Parathyroid adenoma (tissue), 2 donors: Measurements from ENCODE around the gene CTNND1.

Experiments used
- H2AFZ ChIP-seq: fragments of 300-600 bp; sonication (generic); one replicate; pipeline ENCODE4 v1.7.0; 2017; ENCODE audit warnings: antibody characterized with exemption, mild to moderate bottlenecking
- H3K27ac ChIP-seq: fragments of 300-600 bp; sonication (generic); one replicate; pipeline ENCODE4 v1.7.0; 2017
- H3K27me3 ChIP-seq: fragments of 300-600 bp; sonication (generic); one replicate; pipeline ENCODE4 v1.7.0; 2017; ENCODE audit warnings: low read length; ENCODE audit not compliant: control insufficient read depth, insufficient read depth
- H3K36me3 ChIP-seq: fragments of 300-600 bp; sonication (generic); one replicate; pipeline ENCODE4 v1.7.0; 2017; ENCODE audit warnings: low read length; ENCODE audit not compliant: control insufficient read depth, insufficient read depth
- H3K4me1 ChIP-seq: fragments of 300-600 bp; sonication (generic); one replicate; pipeline ENCODE4 v1.7.0; 2017; ENCODE audit warnings: control low read depth
- H3K4me2 ChIP-seq: fragments of 300-600 bp; sonication (generic); one replicate; pipeline ENCODE4 v1.7.0; 2017; ENCODE audit warnings: low read length
- H3K4me3 ChIP-seq: fragments of 300-600 bp; sonication (generic); one replicate; pipeline ENCODE4 v1.7.0; 2017; ENCODE audit warnings: low read depth, low read length
- H3K79me2 ChIP-seq: fragments of 300-600 bp; sonication (generic); one replicate; pipeline ENCODE4 v1.7.0; 2017; ENCODE audit warnings: control low read depth
- H3K9ac ChIP-seq: fragments of 300-600 bp; sonication (generic); one replicate; pipeline ENCODE4 v1.7.0; 2017; ENCODE audit warnings: mild to moderate bottlenecking
- H3K9me3 ChIP-seq: fragments of 300-600 bp; sonication (generic); one replicate; pipeline ENCODE4 v1.7.0; 2017; ENCODE audit warnings: low read length; ENCODE audit not compliant: control insufficient read depth
- TF ChIP-seq, protein P1 (sequence below): fragments of 300-600 bp; sonication (generic); IDR thresholded peaks from one replicate; pipeline ENCODE4 v1.7.0; 2017; ENCODE audit warnings: antibody characterized with exemption, mild to moderate bottlenecking
- donor health status: primary hyperparathyroidism.

Gene CTNND1

DNA sequence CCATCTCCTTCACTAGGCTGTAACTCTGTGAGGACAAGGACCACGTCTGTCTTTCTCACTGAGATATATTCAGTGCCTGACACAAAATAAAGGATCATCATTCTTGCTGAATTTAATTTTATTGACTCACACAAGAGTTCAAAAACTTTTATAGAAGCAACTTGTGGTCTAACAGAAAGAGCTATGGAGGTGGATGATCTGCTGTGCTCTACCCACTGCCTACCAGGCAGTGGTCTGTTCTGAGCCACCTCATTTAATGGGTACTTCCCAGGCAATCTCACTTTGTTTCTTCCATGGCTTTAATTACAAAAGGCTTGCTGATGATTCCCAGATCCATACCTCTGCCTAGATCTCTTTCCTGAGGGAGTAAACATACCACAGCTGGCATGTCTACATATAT is 14.7 kb upstream of the CTNND1 start:
- Histone ChIP-seq H3K4me2 (no peak overlapping the region), H3K79me2 (no peaks in the 10 kb centered on the region), H3K4me3 (no peak overlapping the region), H3K9ac (no peak overlapping the region), H3K27ac (no peak overlapping the region), H3K9me3 (no peaks in the 10 kb centered on the region), H3K36me3 (no peaks in the 10 kb centered on the region), H3K4me1 (peaks cover under 1% of the 10 kb centered on the region), H2AFZ (no peak overlapping the region), H3K27me3 (no peaks in the 10 kb centered on the region)
- TF ChIP-seq, protein P1, sequence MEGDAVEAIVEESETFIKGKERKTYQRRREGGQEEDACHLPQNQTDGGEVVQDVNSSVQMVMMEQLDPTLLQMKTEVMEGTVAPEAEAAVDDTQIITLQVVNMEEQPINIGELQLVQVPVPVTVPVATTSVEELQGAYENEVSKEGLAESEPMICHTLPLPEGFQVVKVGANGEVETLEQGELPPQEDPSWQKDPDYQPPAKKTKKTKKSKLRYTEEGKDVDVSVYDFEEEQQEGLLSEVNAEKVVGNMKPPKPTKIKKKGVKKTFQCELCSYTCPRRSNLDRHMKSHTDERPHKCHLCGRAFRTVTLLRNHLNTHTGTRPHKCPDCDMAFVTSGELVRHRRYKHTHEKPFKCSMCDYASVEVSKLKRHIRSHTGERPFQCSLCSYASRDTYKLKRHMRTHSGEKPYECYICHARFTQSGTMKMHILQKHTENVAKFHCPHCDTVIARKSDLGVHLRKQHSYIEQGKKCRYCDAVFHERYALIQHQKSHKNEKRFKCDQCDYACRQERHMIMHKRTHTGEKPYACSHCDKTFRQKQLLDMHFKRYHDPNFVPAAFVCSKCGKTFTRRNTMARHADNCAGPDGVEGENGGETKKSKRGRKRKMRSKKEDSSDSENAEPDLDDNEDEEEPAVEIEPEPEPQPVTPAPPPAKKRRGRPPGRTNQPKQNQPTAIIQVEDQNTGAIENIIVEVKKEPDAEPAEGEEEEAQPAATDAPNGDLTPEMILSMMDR: no peak

DNA sequence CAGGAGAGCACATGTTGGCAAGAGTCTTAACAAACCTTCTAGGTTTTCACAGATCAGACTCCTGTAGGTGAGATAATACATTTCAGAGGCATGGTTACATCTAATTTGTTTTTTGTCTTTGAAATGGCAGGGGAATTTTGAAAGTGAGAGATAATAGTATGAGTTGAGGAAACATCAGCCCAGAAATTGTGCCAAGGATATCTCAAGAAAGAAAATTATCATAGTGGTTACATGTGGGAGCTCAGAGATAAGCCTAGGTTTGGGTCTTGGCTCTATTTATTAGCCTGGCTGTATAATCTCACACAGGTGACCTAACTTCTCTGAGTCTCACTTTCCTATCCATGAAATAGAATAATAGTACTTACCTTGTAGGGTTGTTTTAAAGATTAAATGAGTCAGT is 10.4 kb upstream of the CTNND1 start:
- H3K36me3 ChIP-seq: no peaks in the 10 kb centered on the region
- H3K4me3 ChIP-seq: no peak overlapping the region
- H3K27ac ChIP-seq: no peak overlapping the region
- TF ChIP-seq, protein P1: no peak
- H3K27me3 ChIP-seq: no peaks in the 10 kb centered on the region
- H3K9me3 ChIP-seq: no peaks in the 10 kb centered on the region
- H3K4me1 ChIP-seq: peaks cover 2% of the 10 kb centered on the region
- no peaks in the 10 kb centered on the region for H3K79me2 ChIP-seq
- no peak overlapping the region for H2AFZ ChIP-seq
- no peak overlapping the region for H3K9ac ChIP-seq
- no peak overlapping the region for H3K4me2 ChIP-seq

DNA sequence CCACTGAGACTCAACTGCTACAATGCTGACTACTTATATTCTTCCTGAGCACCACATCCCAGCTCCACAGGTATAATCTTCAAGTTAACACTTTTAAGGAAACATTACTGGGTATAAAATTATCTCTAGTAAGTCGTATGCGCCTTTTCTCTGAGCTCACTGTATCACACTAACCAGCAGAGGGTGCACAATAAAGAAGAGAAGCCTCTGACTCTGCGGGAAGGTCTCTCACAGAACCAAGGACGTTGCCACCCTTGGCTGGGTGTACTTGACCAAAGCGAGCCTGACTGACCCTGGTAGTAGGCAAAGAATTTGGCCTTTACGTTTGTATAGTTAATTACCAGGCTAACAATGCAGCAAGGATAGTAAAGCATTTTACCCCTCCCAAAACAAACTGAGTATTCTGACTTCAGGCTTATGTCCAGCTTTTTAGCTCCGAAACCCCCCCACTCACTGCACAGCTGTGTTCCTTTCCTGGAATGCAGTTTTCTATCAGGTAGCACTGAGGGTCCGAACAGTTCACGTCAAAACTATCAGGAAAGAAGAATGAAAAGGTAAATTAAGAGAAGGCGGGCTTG is 9.8 kb upstream of the CTNND1 start, which contains the start of gene BTBD18:
Gene BTBD18, minus strand, starts transcription at position 144 of the 578 bp plus-strand sequence. CDS start 631 bp downstream, outside the sequence.
- H2AFZ ChIP-seq: no peak within 1 kb of the TSS
- no peak within 1 kb of the TSS for H3K4me2 ChIP-seq
- H3K9ac ChIP-seq: no peak within 1 kb of the TSS
- H3K27ac ChIP-seq: no peak within 1 kb of the TSS
- H3K79me2 ChIP-seq: no peaks in the 10 kb centered on the region
- no peak within 1 kb of the TSS for H3K4me3 ChIP-seq
- peaks cover 2% of the 10 kb centered on the region for H3K4me1 ChIP-seq
- H3K27me3 ChIP-seq: no peaks in the 10 kb centered on the region
- TF ChIP-seq, protein P1: peak; percentile 31
- H3K9me3 ChIP-seq: no peaks in the 10 kb centered on the region
- no peaks in the 10 kb centered on the region for H3K36me3 ChIP-seq

DNA sequence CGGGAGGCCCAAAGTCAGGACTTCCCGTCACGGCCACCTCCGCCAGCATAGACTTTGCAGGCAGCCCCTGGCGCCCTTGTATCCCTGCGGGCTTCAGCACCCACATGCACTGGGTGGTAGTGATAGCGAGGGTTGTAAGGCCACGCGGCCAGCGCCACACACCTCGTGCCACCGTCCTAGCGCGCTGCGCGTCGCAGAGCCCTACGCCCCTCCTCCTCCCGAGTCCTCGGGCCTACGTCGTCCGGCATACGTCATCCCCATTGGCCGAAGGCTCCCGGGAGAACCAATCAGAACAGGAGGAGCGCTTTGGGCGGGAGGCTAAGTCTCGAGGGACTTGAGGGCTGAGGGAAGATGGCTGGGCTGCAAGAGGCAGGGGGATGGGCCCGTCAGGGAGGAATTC is 8.6 kb upstream of the CTNND1 start:
- Histone ChIP-seq H3K27ac (no peak overlapping the region), H3K4me2 (no peak overlapping the region), H3K79me2 (no peaks in the 10 kb centered on the region), H3K36me3 (no peaks in the 10 kb centered on the region), H3K9me3 (no peaks in the 10 kb centered on the region), H3K27me3 (no peaks in the 10 kb centered on the region), H3K4me3 (no peak overlapping the region), H3K4me1 (peaks cover 2% of the 10 kb centered on the region), H2AFZ (no peak overlapping the region), H3K9ac (no peak overlapping the region)
- TF ChIP-seq, protein P1: no peak

DNA sequence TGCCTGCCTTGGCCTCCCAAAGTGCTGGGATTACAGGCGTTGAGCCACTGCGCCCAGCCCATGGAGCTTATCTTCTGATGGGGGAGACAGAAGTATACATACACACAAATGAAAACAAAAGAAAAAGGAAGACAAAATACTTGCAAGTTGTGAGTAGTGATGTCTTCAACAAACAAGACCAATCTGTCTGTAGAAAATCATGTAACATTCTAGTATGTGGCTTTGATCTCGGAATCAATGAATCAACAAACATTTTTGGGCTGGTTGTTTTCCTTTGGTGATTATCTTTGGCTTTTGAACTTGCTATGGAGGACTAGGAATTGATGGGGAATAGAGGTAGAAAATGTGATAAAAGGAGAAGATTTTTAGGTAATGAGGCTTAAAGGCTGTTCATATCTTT is 3.4 kb upstream of the CTNND1 start:
- TF ChIP-seq, protein P1: no peak
- H3K27me3 ChIP-seq: no peaks in the 10 kb centered on the region
- H3K79me2 ChIP-seq: no peaks in the 10 kb centered on the region
- no peak overlapping the region for H3K4me3 ChIP-seq
- H2AFZ ChIP-seq: no peak overlapping the region
- H3K9me3 ChIP-seq: no peaks in the 10 kb centered on the region
- H3K36me3 ChIP-seq: no peaks in the 10 kb centered on the region
- no peaks in the 10 kb centered on the region for H3K4me1 ChIP-seq
- no peak overlapping the region for H3K27ac ChIP-seq
- H3K9ac ChIP-seq: no peak overlapping the region
- no peak overlapping the region for H3K4me2 ChIP-seq
